IMR-90 (cell line): ENCODE measurements around the gene ISLR2. TPM values are rescaled to one million over a fixed set of nuclear protein-coding genes. Genes with fewer than 3 reads are reported as not detected.
A peak's percentile ranks its signal among the peaks of the same experiment; 100 is the strongest.

Experiments
- ATAC-seq: fragments of 200-7000 bp; cut with Tn5 transposase; 2 replicates; pipeline ENCODE4 v1.9.1; 2020; ENCODE audit warnings: low read depth, mild to moderate bottlenecking, moderate library complexity
- BruUV-seq: library from RNA; stranded (reverse); fragments of 400-500 nt; replicated peaks from 2 replicates; lab custom pipeline; 2021; lab: Mats Ljungman, UMichigan
- CTCF ChIA-PET: fragments of 300-600 bp; formaldehyde crosslinking; extraction: SDS; loops from one replicate; lab custom pipeline; 2021; ENCODE audit warnings: antibody characterized with exemption; lab: Yijun Ruan, JAX
- POLR2A ChIA-PET: fragments of 300-600 bp; sonication (Branson Sonifier 250); formaldehyde crosslinking; loops from one replicate; lab custom pipeline; 2022; ENCODE audit warnings: antibody characterized with exemption; ENCODE audit not compliant: unreplicated experiment; lab: Charles Lee
- DNase-seq: peaks from one replicate; pipeline ENCODE4 v3.0.0; 2013
- H2AFZ ChIP-seq: replicated peaks from 2 replicates; pipeline ENCODE3; 2013; ENCODE audit warnings: low read length, mild to moderate bottlenecking; ENCODE audit not compliant: poor library complexity
- H2AK5ac ChIP-seq: 2 replicates; pipeline ENCODE4 v1.6.1; 2013; ENCODE audit warnings: low read depth, low read length, inconsistent platforms
- H2AK9ac ChIP-seq: replicated peaks from 2 replicates; pipeline ENCODE3; 2013; ENCODE audit warnings: mild to moderate bottlenecking, low read depth, low read length, moderate library complexity; ENCODE audit not compliant: poor library complexity
- H2BK120ac ChIP-seq: 2 replicates; pipeline ENCODE4 v1.6.1; 2013; ENCODE audit warnings: low read depth, low read length, inconsistent platforms
- H2BK15ac ChIP-seq: 3 replicates; pipeline ENCODE4 v1.6.1; 2013; ENCODE audit warnings: low read depth, low read length, inconsistent platforms
- H2BK20ac ChIP-seq: 2 replicates; pipeline ENCODE4 v1.6.1; 2013; ENCODE audit warnings: low read depth, mild to moderate bottlenecking, inconsistent platforms, low read length, moderate library complexity
- H2BK5ac ChIP-seq: 2 replicates; pipeline ENCODE4 v1.6.1; 2013; ENCODE audit warnings: mild to moderate bottlenecking, low read depth, low read length, inconsistent platforms; ENCODE audit not compliant: poor library complexity, severe bottlenecking
- H3K14ac ChIP-seq: replicated peaks from 2 replicates; pipeline ENCODE4 v1.6.1; 2013; ENCODE audit warnings: low read depth, low read length, inconsistent platforms
- H3K18ac ChIP-seq: 2 replicates; pipeline ENCODE4 v1.6.1; 2013; ENCODE audit warnings: low read depth, low read length, control low read depth
- H3K23ac ChIP-seq: 2 replicates; pipeline ENCODE4 v1.6.1; 2013; ENCODE audit warnings: low read depth, low read length, inconsistent platforms
- H3K27ac ChIP-seq: 2 replicates; pipeline ENCODE4 v1.5.1; 2013; ENCODE audit warnings: mild to moderate bottlenecking, control low read depth, low read length; ENCODE audit not compliant: insufficient read depth
- H3K27me3 ChIP-seq: 2 replicates; pipeline ENCODE4 v1.6.1; 2013; ENCODE audit warnings: low read length; ENCODE audit not compliant: control insufficient read depth, insufficient read depth
- H3K36me3 ChIP-seq: 2 replicates; pipeline ENCODE4 v1.6.1; 2013; ENCODE audit warnings: low read length, mixed read lengths; ENCODE audit not compliant: control insufficient read depth, insufficient read depth
- H3K4ac ChIP-seq: 2 replicates; pipeline ENCODE4 v1.6.1; 2013; ENCODE audit warnings: low read depth, low read length, inconsistent platforms
- H3K4me1 ChIP-seq: 2 replicates; pipeline ENCODE4 v1.6.1; 2013; ENCODE audit warnings: low read length, mixed read lengths; ENCODE audit not compliant: control insufficient read depth, insufficient read depth
- H3K4me2 ChIP-seq: 2 replicates; pipeline ENCODE4 v1.6.1; 2013; ENCODE audit warnings: low read depth, mild to moderate bottlenecking, control low read depth, low read length, moderate library complexity
- H3K4me3 ChIP-seq: 2 replicates; pipeline ENCODE4 v1.5.1; 2013; ENCODE audit warnings: low read depth, mild to moderate bottlenecking, control low read depth, low read length, moderate library complexity; ENCODE audit not compliant: insufficient read depth
- H3K56ac ChIP-seq: 2 replicates; pipeline ENCODE4 v1.6.1; 2013; ENCODE audit warnings: low read length, inconsistent platforms; ENCODE audit not compliant: insufficient read depth; ENCODE audit errors: extremely low read depth
- H3K79me1 ChIP-seq, 2 experiments: 2 replicates each; pipeline ENCODE4 v1.6.1; 2013; ENCODE audit warnings: low read length in 2 of 2, inconsistent platforms in 1 of 2, low read depth in 1 of 2
- H3K9ac ChIP-seq: 2 replicates; pipeline ENCODE4 v1.6.1; 2013; ENCODE audit warnings: low read depth, low read length, control low read depth
- H3K9me1 ChIP-seq: 2 replicates; pipeline ENCODE4 v1.6.1; 2013; ENCODE audit warnings: low read length, inconsistent platforms; ENCODE audit not compliant: insufficient read depth
- H3K9me3 ChIP-seq: 2 replicates; pipeline ENCODE4 v1.6.1; 2013; ENCODE audit warnings: low read length; ENCODE audit not compliant: control insufficient read depth, insufficient read depth
- H4K20me1 ChIP-seq: 2 replicates; pipeline ENCODE4 v1.6.1; 2013; ENCODE audit warnings: low read length, inconsistent platforms; ENCODE audit not compliant: insufficient read depth
- H4K5ac ChIP-seq: 2 replicates; pipeline ENCODE4 v1.6.1; 2013; ENCODE audit warnings: mild to moderate bottlenecking, low read depth, low read length, control low read depth
- H4K8ac ChIP-seq, 2 experiments: 2 replicates each; pipeline ENCODE4 v1.6.1; 2013; ENCODE audit warnings: low read depth in 2 of 2, low read length in 2 of 2, control low read depth in 1 of 2, inconsistent platforms in 1 of 2
- H4K91ac ChIP-seq: 2 replicates; pipeline ENCODE4 v1.6.1; 2013; ENCODE audit warnings: low read depth, low read length, inconsistent platforms; ENCODE audit not compliant: insufficient read depth
- CHD1 ChIP-seq: IDR thresholded peaks from 2 replicates; pipeline ENCODE4 v1.6.1; 2012; ENCODE audit warnings: low read depth, low read length, improper control_type of control experiment
- FOS ChIP-seq: fragments of 150-350 bp; IDR thresholded peaks from 2 replicates; pipeline ENCODE4 v1.6.1; 2016; ENCODE audit warnings: low read depth, low read length
- MAFK ChIP-seq: IDR thresholded peaks from 2 replicates; pipeline ENCODE4 v1.6.1; 2012; ENCODE audit warnings: low read depth, low read length, improper control_type of control experiment
- MXI1 ChIP-seq: IDR thresholded peaks from 2 replicates; pipeline ENCODE4 v1.6.1; 2012; ENCODE audit warnings: low read depth, mild to moderate bottlenecking, low read length, moderate library complexity, borderline replicate concordance
- POLR2A ChIP-seq: IDR thresholded peaks from 2 replicates; pipeline ENCODE4 v1.6.1; 2012; ENCODE audit warnings: mild to moderate bottlenecking, low read depth, low read length
- RAD21 ChIP-seq: IDR thresholded peaks from 2 replicates; pipeline ENCODE4 v1.6.1; 2012; ENCODE audit warnings: low read length, improper control_type of control experiment
- SMC3 ChIP-seq: fragments of 150-350 bp; IDR thresholded peaks from 2 replicates; pipeline ENCODE4 v1.6.1; 2016; ENCODE audit warnings: low read depth, mild to moderate bottlenecking, antibody characterized with exemption, low read length, moderate library complexity
- WGBS, 2 experiments: methylation state at CpG; one replicate each; pipeline versions ENCODE4 v1.1.5 to v1.1.7; 2013; ENCODE audit warnings: missing lambda C conversion rate in 2 of 2; ENCODE audit not compliant: insufficient read length in 1 of 2; ENCODE audit errors: extremely low coverage in 2 of 2; 5-methylcytosine and 5-hydroxymethylcytosine counted together
- dilution Hi-C: fragments of 300-500 bp; cut with HindIII; formaldehyde crosslinking; loops from one replicate; pipeline ENCODE4 v1.14.3; 2018; ENCODE audit warnings: low sequenced_read_pairs; ENCODE audit not compliant: unreplicated experiment
- in situ Hi-C: fragments of 300-500 bp; cut with MboI; formaldehyde crosslinking; loops from 3 replicates; pipeline ENCODE4 v1.14.3; 2019; ENCODE audit warnings: low sequenced_read_pairs, inconsistent platforms, mixed read lengths
- intact Hi-C: fragments of 100-400 bp; cut with micrococcal nuclease; formaldehyde crosslinking; loops from 2 replicates; pipeline ENCODE4 v1.10.0; 2022
- polyA plus RNA-seq, 3 experiments: library from polyadenylated mRNA; depleted of rRNA; stranded (reverse); fragments of >200 nt; gene quantifications; 2 replicates each; pipeline ENCODE4 v1.2.3, GENCODE V29; 2012; ENCODE audit warnings: low replicate concordance in 1 of 3
- total RNA-seq: library from RNA; depleted of rRNA; stranded (reverse); fragments of >200 nt; gene quantifications from 2 replicates; pipeline ENCODE4 v1.2.3, GENCODE V29; 2012
- TF ChIP-seq, protein P1 (sequence below): fragments of 150-350 bp; IDR thresholded peaks from 2 replicates; pipeline ENCODE4 v1.6.1; 2016; ENCODE audit warnings: low read depth, mild to moderate bottlenecking, low read length, moderate library complexity, borderline replicate concordance

The ISLR2 gene
- total and polyA plus RNA-seq, 2 of the 4 experiments (the other 2 are of a cell fraction), result not detected

GRCh38 chr15:74156678-74157411 is 26.5 kb downstream of the ISLR2 start:
- Histone ChIP-seq H4K20me1 (no peaks in the 10 kb centered on the region), H2BK120ac (no peak overlapping the region), H3K14ac (no peak overlapping the region), H3K56ac (no peak overlapping the region), H3K23ac (no peak overlapping the region), H4K91ac (no peak overlapping the region), H3K79me1 (no peaks in the 10 kb centered on the region), H4K8ac (no peak overlapping the region), H3K9me3 (no peaks in the 10 kb centered on the region), H3K27ac (no peak overlapping the region), H3K36me3 (no peaks in the 10 kb centered on the region), H3K4ac (no peak overlapping the region), H3K27me3 (peaks cover 53% of the 10 kb centered on the region), H3K18ac (no peak overlapping the region), H3K9me1 (no peaks in the 10 kb centered on the region), H2BK15ac (no peak overlapping the region), H3K9ac (no peak overlapping the region), H2AK9ac (no peak overlapping the region), H3K4me3 (no peak overlapping the region), H2BK5ac (no peak overlapping the region), H4K5ac (no peak overlapping the region), H2AK5ac (no peak overlapping the region), H3K4me2 (no peak overlapping the region), H3K4me1 (peaks cover 2% of the 10 kb centered on the region; the same call in 1 of the 2 replicates), H2BK20ac (no peak overlapping the region), H2AFZ (no peak overlapping the region)
- POLR2A ChIA-PET, result no interaction called here
- WGBS, 2 experiments, result 0% methylated on average over 4 of the region's 7 CpGs; no CpG with 5 or more reads in 1 of the 2 experiments
- dilution Hi-C loops (no loop called here), intact Hi-C loops (no loop called here), in situ Hi-C loops (no loop called here)
- BruUV-seq, result no TSS peak
- TF ChIP-seq MAFK, result no peak
- TF ChIP-seq RAD21, result no peak
- TF ChIP-seq POLR2A, result no peak
- TF ChIP-seq FOS, result no peak
- no peak for TF ChIP-seq SMC3
- TF ChIP-seq CHD1, result no peak
- TF ChIP-seq, protein P1, sequence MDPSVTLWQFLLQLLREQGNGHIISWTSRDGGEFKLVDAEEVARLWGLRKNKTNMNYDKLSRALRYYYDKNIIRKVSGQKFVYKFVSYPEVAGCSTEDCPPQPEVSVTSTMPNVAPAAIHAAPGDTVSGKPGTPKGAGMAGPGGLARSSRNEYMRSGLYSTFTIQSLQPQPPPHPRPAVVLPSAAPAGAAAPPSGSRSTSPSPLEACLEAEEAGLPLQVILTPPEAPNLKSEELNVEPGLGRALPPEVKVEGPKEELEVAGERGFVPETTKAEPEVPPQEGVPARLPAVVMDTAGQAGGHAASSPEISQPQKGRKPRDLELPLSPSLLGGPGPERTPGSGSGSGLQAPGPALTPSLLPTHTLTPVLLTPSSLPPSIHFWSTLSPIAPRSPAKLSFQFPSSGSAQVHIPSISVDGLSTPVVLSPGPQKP, result no peak
- no peak for TF ChIP-seq MXI1
- CTCF ChIA-PET, result no interaction called here
- DNase-seq (no peak), ATAC-seq (peak; percentile 21; the same call in 1 of the 2 replicates)
